ENCODE data around the gene CCNF.

DNA sequence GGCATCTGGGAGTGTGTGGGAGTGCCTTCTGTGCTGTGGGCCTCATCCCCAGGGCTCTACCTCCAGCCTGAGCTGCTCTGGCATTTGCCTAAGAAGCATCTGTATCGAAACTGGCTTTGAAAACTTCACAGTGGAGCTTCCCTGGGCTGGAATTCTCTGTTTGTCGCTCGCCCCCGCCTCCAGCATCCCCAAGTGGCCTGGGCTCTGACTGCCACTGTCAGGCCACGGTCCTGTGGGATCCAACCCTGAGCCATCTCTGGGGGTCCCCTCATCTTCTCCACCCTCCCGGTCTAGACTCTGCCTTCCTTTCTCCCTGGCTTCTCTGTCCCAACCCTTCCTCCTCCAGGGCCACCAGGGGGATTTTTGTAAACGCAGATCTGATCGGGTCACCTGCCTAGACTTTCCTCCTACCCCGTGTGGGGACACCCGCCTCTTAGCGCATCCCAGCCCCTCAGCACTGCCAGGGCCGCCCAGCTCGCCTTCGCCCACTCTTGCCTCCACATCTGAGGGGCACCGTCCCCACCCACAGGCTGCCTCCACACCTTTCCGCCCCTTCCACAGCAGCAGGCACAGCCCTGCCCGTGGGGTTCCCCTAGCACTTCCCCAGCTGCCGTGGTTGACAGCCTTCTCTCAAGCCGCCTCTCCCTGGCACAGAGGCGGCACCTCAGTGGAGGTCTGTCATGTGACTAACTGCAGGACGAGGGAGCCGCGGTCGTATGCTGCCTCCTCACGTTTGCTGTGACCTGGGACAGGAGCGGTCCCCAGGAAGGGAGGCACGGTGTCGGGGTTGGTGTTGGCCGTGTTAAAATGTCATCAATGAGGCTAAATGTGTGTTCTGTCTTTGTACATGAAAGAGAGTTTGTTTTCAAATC is 57.6 kb downstream of the CCNF start:
- TF ChIP-seq EP300 (IDR thresholded peaks at IDR 0.05; ENCODE audit: borderline replicate concordance in 1 of 2, low read depth in 2 of 2, low read length in 2 of 2), result no peak
- TF ChIP-seq, protein P1, sequence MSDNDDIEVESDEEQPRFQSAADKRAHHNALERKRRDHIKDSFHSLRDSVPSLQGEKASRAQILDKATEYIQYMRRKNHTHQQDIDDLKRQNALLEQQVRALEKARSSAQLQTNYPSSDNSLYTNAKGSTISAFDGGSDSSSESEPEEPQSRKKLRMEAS (IDR thresholded peaks at IDR 0.05), result no peak
